ENCODE data around the gene BORCS8.
A peak's percentile ranks its signal among the peaks of the same experiment; 100 is the strongest.
"Not testable (repeated sequence)": the region's sequence is repeated elsewhere in the genome, so short reads cannot be mapped to it uniquely, and the experiment has no call there.

BORCS8 gene

GRCh38 chr19:19148504-19148903, 43.4 kb downstream of the BORCS8 start:
- not testable (repeated sequence) for DNase-seq (ENCODE audit: low spot score)

- no peak for DNase-seq (ENCODE audit: low spot score)
Measured at GRCh38 chr19:19147344-19147743, 44.6 kb downstream of the BORCS8 start.

GRCh38 chr19:19146865-19147264, 45.1 kb downstream of the BORCS8 start:
- DNase-seq (ENCODE audit: low spot score): no peak

GRCh38 chr19:19145684-19146608, 46.0 kb downstream of the BORCS8 start:
- DNase-seq (ENCODE audit: low spot score): peak; percentile 85

GRCh38 chr19:19145281-19145680, 46.7 kb downstream of the BORCS8 start:
- DNase-seq (ENCODE audit: low spot score): no peak

- no peak for DNase-seq (ENCODE audit: low spot score)
Measured at GRCh38 chr19:19142347-19142746, 49.6 kb downstream of the BORCS8 start.

- no peak for DNase-seq (ENCODE audit: low spot score)
Measured at GRCh38 chr19:19140476-19140875, 51.5 kb downstream of the BORCS8 start.

GRCh38 chr19:19139876-19140229, 52.1 kb downstream of the BORCS8 start:
- DNase-seq (ENCODE audit: low spot score): no peak

- peak; percentile 99 for DNase-seq (ENCODE audit: low spot score)
Measured at GRCh38 chr19:19138109-19138981, 53.6 kb downstream of the BORCS8 start, which contains the start of gene TMEM161A. TMEM161A (minus strand) TSS chr19:19138478; CDS start chr19:19138428, 50 bp downstream.

GRCh38 chr19:19137556-19138108, 54.3 kb downstream of the BORCS8 start:
- DNase-seq (ENCODE audit: low spot score): no peak

- DNase-seq (ENCODE audit: low spot score): not testable (repeated sequence)
Measured at GRCh38 chr19:19135713-19136112, 56.2 kb downstream of the BORCS8 start.

- DNase-seq (ENCODE audit: low spot score): peak; percentile 12
Measured at GRCh38 chr19:19134687-19135158, 57.2 kb downstream of the BORCS8 start.

- no peak for DNase-seq (ENCODE audit: low spot score)
Measured at GRCh38 chr19:19133985-19134384, 58.0 kb downstream of the BORCS8 start.

- DNase-seq (ENCODE audit: low spot score): no peak
Measured at GRCh38 chr19:19132912-19133311, 59.0 kb downstream of the BORCS8 start.

- no peak for DNase-seq (ENCODE audit: low spot score)
Measured at GRCh38 chr19:19131989-19132388, 60.0 kb downstream of the BORCS8 start.

Measured in CD4-positive, alpha-beta T cell treated with Interleukin-15 for 4 hours (primary cell).